GM15510 (cell line): ENCODE data around the gene ADD1.
A peak's percentile ranks its signal among the peaks of the same experiment; 100 is the strongest.

Experiments
- POLR2A ChIP-seq: IDR thresholded peaks from 3 replicates; pipeline ENCODE4 v1.6.1; 2011; ENCODE audit warnings: borderline replicate concordance; ENCODE audit not compliant: insufficient read length; ENCODE audit errors: extremely low read depth

Gene ADD1

GRCh38 chr4:2930135-2930757, 86.6 kb downstream of the ADD1 start:
- no peak for TF ChIP-seq POLR2A

- no peak for TF ChIP-seq POLR2A
These were observed 87.3 kb downstream of the ADD1 start for GRCh38 chr4:2930758-2931511.

GRCh38 chr4:2931512-2932301, 88.1 kb downstream of the ADD1 start:
- no peak for TF ChIP-seq POLR2A

- no peak for TF ChIP-seq POLR2A
These were observed 88.8 kb downstream of the ADD1 start for GRCh38 chr4:2932321-2932950.

GRCh38 chr4:2932951-2933565, 89.4 kb downstream of the ADD1 start:
- TF ChIP-seq POLR2A = peak; percentile 14

- TF ChIP-seq POLR2A = no peak
These were observed 90.0 kb downstream of the ADD1 start for GRCh38 chr4:2933566-2934076.

GRCh38 chr4:2934077-2934812, 90.6 kb downstream of the ADD1 start:
- no peak for TF ChIP-seq POLR2A

- peak; percentile 99 for TF ChIP-seq POLR2A
These were observed 91.4 kb downstream of the ADD1 start for GRCh38 chr4:2934813-2935761.

GRCh38 chr4:2935762-2936743, 92.4 kb downstream of the ADD1 start:
- peak; percentile 49 for TF ChIP-seq POLR2A

GRCh38 chr4:2936773-2937145, 93.1 kb downstream of the ADD1 start:
- no peak for TF ChIP-seq POLR2A

- TF ChIP-seq POLR2A = peak; percentile 27
These were observed 93.7 kb downstream of the ADD1 start for GRCh38 chr4:2937146-2937857.
